ENCODE data around the gene PHACTR1.
"Not testable (repeated sequence)": the region's sequence is repeated elsewhere in the genome, so short reads cannot be mapped to it uniquely, and the experiment has no call there.

PHACTR1 gene

GRCh38 chr6:13318821-13319220, 602.3 kb downstream of the PHACTR1 start:
- no peaks in the 10 kb centered on the region for H3K27me3 ChIP-seq (ENCODE audit: control insufficient read depth in 1 of 2, insufficient read depth in 1 of 2, low read length in 2 of 2)
- no peak overlapping the region for H3K4me3 ChIP-seq (ENCODE audit: insufficient read depth in 1 of 2, low read depth in 1 of 2, low read length in 2 of 2)
- H2BK120ac ChIP-seq (ENCODE audit: low read depth, low read length), result no peak overlapping the region
- no peak overlapping the region for H2AFZ ChIP-seq (ENCODE audit: low read depth, low read length)
- H3K4ac ChIP-seq (ENCODE audit: low read depth in 1 of 2, low read length in 2 of 2), result no peak overlapping the region
- WGBS, result 97% methylated on average over 2 of the region's 2 CpGs
- H2BK15ac ChIP-seq (ENCODE audit: low read depth, poor library complexity, severe bottlenecking), result no peak overlapping the region
- H3K4me2 ChIP-seq (ENCODE audit: low read length, poor library complexity, severe bottlenecking), result no peak overlapping the region
- peaks cover 37 to 94% of the 10 kb centered on the region in 2 experiments for H3K36me3 ChIP-seq (ENCODE audit: control insufficient read depth in 1 of 2, insufficient read depth in 2 of 2, low read depth in 1 of 2, low read length in 2 of 2)
- no peak overlapping the region for H2BK5ac ChIP-seq (ENCODE audit: low read depth, low read length, poor library complexity, severe bottlenecking)
- no peak overlapping the region for H4K91ac ChIP-seq (ENCODE audit: low read length)
- no peak overlapping the region for H3K9ac ChIP-seq (ENCODE audit: low read length)
- no peaks in the 10 kb centered on the region for H3K9me3 ChIP-seq (ENCODE audit: control insufficient read depth, low read length)
- no peak overlapping the region for H3K27ac ChIP-seq (ENCODE audit: low read length, poor library complexity, severe bottlenecking)
- no peak overlapping the region for H3K14ac ChIP-seq (ENCODE audit: low read length in 2 of 2)
- peaks cover 22% of the 10 kb centered on the region for H3K79me1 ChIP-seq (replicated peaks; ENCODE audit: low read length, poor library complexity, severe bottlenecking)
- no peak for DNase-seq
- H4K8ac ChIP-seq (ENCODE audit: low read length), result no peak overlapping the region
- no peak overlapping the region for H2BK12ac ChIP-seq (ENCODE audit: low read length in 2 of 2)
- no peak overlapping the region for H3K23ac ChIP-seq (ENCODE audit: low read length in 2 of 2)
- no peak overlapping the region for H2AK5ac ChIP-seq (ENCODE audit: low read length, severe bottlenecking)
- no peak overlapping the region for H3K18ac ChIP-seq (ENCODE audit: low read depth in 1 of 2, low read length in 2 of 2)
- peaks cover 2% of the 10 kb centered on the region for H3K4me1 ChIP-seq (ENCODE audit: control insufficient read depth, insufficient read depth, low read depth, low read length)

- H3K4me3 ChIP-seq (ENCODE audit: insufficient read depth in 1 of 2, low read depth in 1 of 2, low read length in 2 of 2), result no peak overlapping the region
- no peak overlapping the region for H2BK15ac ChIP-seq (ENCODE audit: low read depth, poor library complexity, severe bottlenecking)
- H3K9ac ChIP-seq (ENCODE audit: low read length), result no peak overlapping the region
- no peak overlapping the region for H2AFZ ChIP-seq (ENCODE audit: low read depth, low read length)
- H2AK5ac ChIP-seq (ENCODE audit: low read length, severe bottlenecking), result no peak overlapping the region
- peaks cover 22% of the 10 kb centered on the region for H3K79me1 ChIP-seq (replicated peaks; ENCODE audit: low read length, poor library complexity, severe bottlenecking)
- no peak overlapping the region for H2BK5ac ChIP-seq (ENCODE audit: low read depth, low read length, poor library complexity, severe bottlenecking)
- 95% methylated on average over 4 of the region's 5 CpGs for WGBS
- H3K4me2 ChIP-seq (ENCODE audit: low read length, poor library complexity, severe bottlenecking), result no peak overlapping the region
- no peak overlapping the region for H4K8ac ChIP-seq (ENCODE audit: low read length)
- no peak overlapping the region for H3K4ac ChIP-seq (ENCODE audit: low read depth in 1 of 2, low read length in 2 of 2)
- H3K36me3 ChIP-seq (ENCODE audit: control insufficient read depth in 1 of 2, insufficient read depth in 2 of 2, low read depth in 1 of 2, low read length in 2 of 2), result peaks cover 34 to 93% of the 10 kb centered on the region in 2 experiments
- H4K91ac ChIP-seq (ENCODE audit: low read length), result no peak overlapping the region
- no peak overlapping the region for H3K27ac ChIP-seq (ENCODE audit: low read length, poor library complexity, severe bottlenecking)
- no peak overlapping the region for H3K14ac ChIP-seq (ENCODE audit: low read length in 2 of 2)
- peaks cover 2% of the 10 kb centered on the region for H3K4me1 ChIP-seq (ENCODE audit: control insufficient read depth, insufficient read depth, low read depth, low read length)
- no peak overlapping the region for H2BK12ac ChIP-seq (ENCODE audit: low read length in 2 of 2)
- no peak for DNase-seq
- no peaks in the 10 kb centered on the region for H3K9me3 ChIP-seq (ENCODE audit: control insufficient read depth, low read length)
- no peaks in the 10 kb centered on the region for H3K27me3 ChIP-seq (ENCODE audit: control insufficient read depth in 1 of 2, insufficient read depth in 1 of 2, low read length in 2 of 2)
- H2BK120ac ChIP-seq (ENCODE audit: low read depth, low read length), result no peak overlapping the region
- H3K18ac ChIP-seq (ENCODE audit: low read depth in 1 of 2, low read length in 2 of 2), result no peak overlapping the region
- no peak overlapping the region for H3K23ac ChIP-seq (ENCODE audit: low read length in 2 of 2)
Measured at GRCh38 chr6:13319891-13320564, 603.5 kb downstream of the PHACTR1 start.

- 88% methylated on average over 2 of the region's 3 CpGs for WGBS
- H2BK12ac ChIP-seq (ENCODE audit: low read length in 2 of 2); H3K23ac ChIP-seq (ENCODE audit: low read length in 2 of 2): not testable (repeated sequence)
Measured at GRCh38 chr6:13326031-13326586, 609.5 kb downstream of the PHACTR1 start.

GRCh38 chr6:13327691-13328075, 611.1 kb downstream of the PHACTR1 start:
- no peak for DNase-seq
- Histone ChIP-seq H2AK5ac (ENCODE audit: low read length, severe bottlenecking) (no peak overlapping the region), H3K4me1 (ENCODE audit: control insufficient read depth, insufficient read depth, low read depth, low read length) (peaks cover 1% of the 10 kb centered on the region), H3K23ac (ENCODE audit: low read length in 2 of 2) (no peak overlapping the region), H2BK120ac (ENCODE audit: low read depth, low read length) (no peak overlapping the region), H3K4me3 (ENCODE audit: insufficient read depth in 1 of 2, low read depth in 1 of 2, low read length in 2 of 2) (peak overlapping the region; percentile 28 to 97), H2BK12ac (ENCODE audit: low read length in 2 of 2) (no peak overlapping the region), H2BK5ac (ENCODE audit: low read depth, low read length, poor library complexity, severe bottlenecking) (no peak overlapping the region), H3K27me3 (ENCODE audit: control insufficient read depth in 1 of 2, insufficient read depth in 1 of 2, low read length in 2 of 2) (no peaks in the 10 kb centered on the region), H2AFZ (ENCODE audit: low read depth, low read length) (no peak overlapping the region), H3K9me3 (ENCODE audit: control insufficient read depth, low read length) (no peaks in the 10 kb centered on the region), H3K18ac (ENCODE audit: low read depth in 1 of 2, low read length in 2 of 2) (peak overlapping the region in 1 of 2 experiments; percentile 5), H3K27ac (ENCODE audit: low read length, poor library complexity, severe bottlenecking) (no peak overlapping the region), H3K9ac (ENCODE audit: low read length) (peak overlapping the region; percentile 95), H4K91ac (ENCODE audit: low read length) (no peak overlapping the region), H3K4me2 (ENCODE audit: low read length, poor library complexity, severe bottlenecking) (peak overlapping the region; percentile 92), H3K79me1 (replicated peaks; ENCODE audit: low read length, poor library complexity, severe bottlenecking) (peaks cover 5% of the 10 kb centered on the region), H2BK15ac (ENCODE audit: low read depth, poor library complexity, severe bottlenecking) (no peak overlapping the region), H3K36me3 (ENCODE audit: control insufficient read depth in 1 of 2, insufficient read depth in 2 of 2, low read depth in 1 of 2, low read length in 2 of 2) (peaks cover 3 to 27% of the 10 kb centered on the region in 2 experiments), H3K14ac (ENCODE audit: low read length in 2 of 2) (no peak overlapping the region), H3K4ac (ENCODE audit: low read depth in 1 of 2, low read length in 2 of 2) (peak overlapping the region in 1 of 2 experiments; percentile 12), H4K8ac (ENCODE audit: low read length) (no peak overlapping the region)
- under 1% methylated on average over 10 of the region's 10 CpGs for WGBS

More at GRCh38 chr6:13326031-13326586, 609.5 kb downstream of the PHACTR1 start:
- H3K36me3 ChIP-seq (ENCODE audit: control insufficient read depth in 1 of 2, insufficient read depth in 2 of 2, low read depth in 1 of 2, low read length in 2 of 2), result peaks cover 6 to 43% of the 10 kb centered on the region in 2 experiments
- H3K14ac ChIP-seq (ENCODE audit: low read length in 2 of 2); H2BK15ac ChIP-seq (ENCODE audit: low read depth, poor library complexity, severe bottlenecking); H3K9ac ChIP-seq (ENCODE audit: low read length); H3K4me3 ChIP-seq (ENCODE audit: insufficient read depth in 1 of 2, low read depth in 1 of 2, low read length in 2 of 2); H2AK5ac ChIP-seq (ENCODE audit: low read length, severe bottlenecking); H2AFZ ChIP-seq (ENCODE audit: low read depth, low read length); DNase-seq; H3K4me1 ChIP-seq (ENCODE audit: control insufficient read depth, insufficient read depth, low read depth, low read length); H3K4me2 ChIP-seq (ENCODE audit: low read length, poor library complexity, severe bottlenecking); H3K27ac ChIP-seq (ENCODE audit: low read length, poor library complexity, severe bottlenecking); H3K4ac ChIP-seq (ENCODE audit: low read depth in 1 of 2, low read length in 2 of 2); H2BK120ac ChIP-seq (ENCODE audit: low read depth, low read length); H3K27me3 ChIP-seq (ENCODE audit: control insufficient read depth in 1 of 2, insufficient read depth in 1 of 2, low read length in 2 of 2); H4K8ac ChIP-seq (ENCODE audit: low read length); H2BK5ac ChIP-seq (ENCODE audit: low read depth, low read length, poor library complexity, severe bottlenecking); H3K9me3 ChIP-seq (ENCODE audit: control insufficient read depth, low read length); H4K91ac ChIP-seq (ENCODE audit: low read length); H3K18ac ChIP-seq (ENCODE audit: low read depth in 1 of 2, low read length in 2 of 2): not testable (repeated sequence)
- H3K79me1 ChIP-seq (replicated peaks; ENCODE audit: low read length, poor library complexity, severe bottlenecking), result peaks cover 12% of the 10 kb centered on the region

All from mesenchymal stem cell (in vitro differentiated cells and primary cell).